Measurements from ENCODE around the gene HECW1. TPM values are rescaled to one million over a fixed set of nuclear protein-coding genes. Genes with fewer than 3 reads are reported as not detected.

HECW1 gene
- polyA plus RNA-seq, 1 donor (not counting 4 experiments of a cell fraction or from before 2014, with no cell fraction given): not detected

- Histone ChIP-seq H3K4me2 (ENCODE audit: control insufficient read depth, extremely low read depth, insufficient read depth, low read depth, low read length) (no peak overlapping the region), H3K4me1 (ENCODE audit: control insufficient read depth, extremely low read depth, insufficient read depth, low read length) (no peaks in the 10 kb centered on the region), H3K79me2 (ENCODE audit: control insufficient read depth, insufficient read depth, low read length) (no peaks in the 10 kb centered on the region), H3K4me3 (ENCODE audit: control insufficient read depth in 2 of 3, extremely low read depth in 1 of 3, insufficient read depth in 2 of 3, low read depth in 1 of 3, low read length in 3 of 3) (no peak overlapping the region), H2AFZ (ENCODE audit: control insufficient read depth, low read length) (no peak overlapping the region), H3K27me3 (ENCODE audit: control insufficient read depth, extremely low read depth, insufficient read depth, low read length) (no peaks in the 10 kb centered on the region), H3K9me3 (ENCODE audit: control insufficient read depth, low read depth, low read length) (no peaks in the 10 kb centered on the region), H3K36me3 (ENCODE audit: control insufficient read depth in 2 of 2, extremely low read depth in 1 of 2, insufficient read depth in 2 of 2, low read length in 2 of 2) (no peaks in the 10 kb centered on the region), H4K20me1 (ENCODE audit: control insufficient read depth, extremely low read depth, insufficient read depth, low read length) (no peaks in the 10 kb centered on the region), H3K27ac (ENCODE audit: control insufficient read depth, insufficient read depth, low read length) (no peak overlapping the region), H3K9ac (ENCODE audit: control insufficient read depth, extremely low read depth, insufficient read depth, low read length) (no peak overlapping the region), H3K9me1 (ENCODE audit: control insufficient read depth, extremely low read depth, insufficient read depth, low read length) (no peaks in the 10 kb centered on the region)
- DNase-seq (ENCODE audit: low read depth, low spot score) (no peak), FAIRE-seq (no peak)
- TF ChIP-seq EZH2 (IDR thresholded peaks at IDR 0.05; ENCODE audit: low read length): no peak
- TF ChIP-seq CTCF (optimal IDR thresholded peaks at IDR 0.05 in 1 of 3, IDR thresholded peaks at IDR 0.05 in 1 of 3, conservative IDR thresholded peaks at IDR 0.05 in 1 of 3; ENCODE audit: extremely low read depth in 1 of 3, insufficient read depth in 2 of 3, low read length in 3 of 3): no peak
- dilution Hi-C loops (cut with MboI; ENCODE audit: extremely low pct_ligation_motif_present, low sequenced_read_pairs): no loop called here
These were observed 122.5 kb downstream of the HECW1 start for GRCh38 chr7:43234968-43235367.

GRCh38 chr7:43240565-43240964 is 128.1 kb downstream of the HECW1 start:
- TF ChIP-seq EZH2 (IDR thresholded peaks at IDR 0.05; ENCODE audit: low read length) (no peak), CTCF (optimal IDR thresholded peaks at IDR 0.05 in 1 of 3, IDR thresholded peaks at IDR 0.05 in 1 of 3, conservative IDR thresholded peaks at IDR 0.05 in 1 of 3; ENCODE audit: extremely low read depth in 1 of 3, insufficient read depth in 2 of 3, low read length in 3 of 3) (no peak)
- no peaks in the 10 kb centered on the region for H3K4me1 ChIP-seq (ENCODE audit: control insufficient read depth, extremely low read depth, insufficient read depth, low read length)
- no peaks in the 10 kb centered on the region for H3K9me1 ChIP-seq (ENCODE audit: control insufficient read depth, extremely low read depth, insufficient read depth, low read length)
- no peaks in the 10 kb centered on the region for H4K20me1 ChIP-seq (ENCODE audit: control insufficient read depth, extremely low read depth, insufficient read depth, low read length)
- H3K9ac ChIP-seq (ENCODE audit: control insufficient read depth, extremely low read depth, insufficient read depth, low read length): no peak overlapping the region
- FAIRE-seq (no peak), DNase-seq (ENCODE audit: low read depth, low spot score) (no peak)
- peaks cover 4% of the 10 kb centered on the region for H3K27me3 ChIP-seq (ENCODE audit: control insufficient read depth, extremely low read depth, insufficient read depth, low read length)
- H3K36me3 ChIP-seq (ENCODE audit: control insufficient read depth in 2 of 2, extremely low read depth in 1 of 2, insufficient read depth in 2 of 2, low read length in 2 of 2): no peaks in the 10 kb centered on the region
- H3K4me3 ChIP-seq (ENCODE audit: control insufficient read depth in 2 of 3, extremely low read depth in 1 of 3, insufficient read depth in 2 of 3, low read depth in 1 of 3, low read length in 3 of 3): no peak overlapping the region
- dilution Hi-C loops (cut with MboI; ENCODE audit: extremely low pct_ligation_motif_present, low sequenced_read_pairs): no loop called here
- H2AFZ ChIP-seq (ENCODE audit: control insufficient read depth, low read length): no peak overlapping the region
- H3K79me2 ChIP-seq (ENCODE audit: control insufficient read depth, insufficient read depth, low read length): no peaks in the 10 kb centered on the region
- H3K27ac ChIP-seq (ENCODE audit: control insufficient read depth, insufficient read depth, low read length): no peak overlapping the region
- no peak overlapping the region for H3K4me2 ChIP-seq (ENCODE audit: control insufficient read depth, extremely low read depth, insufficient read depth, low read depth, low read length)
- no peaks in the 10 kb centered on the region for H3K9me3 ChIP-seq (ENCODE audit: control insufficient read depth, low read depth, low read length)

Data from keratinocyte (primary cell).